DLD1 (cell line): ENCODE measurements around the gene IGHMBP2.

Experiments
- in situ Hi-C: cut with HindIII; loops from 2 replicates; pipeline ENCODE4 v1.10.0; 2017; ENCODE audit warnings: low sequenced_read_pairs

The IGHMBP2 gene

GRCh38 chr11:68889948-68890446 lies 13.7 kb upstream of the IGHMBP2 start:
- in situ Hi-C loops, result no loop called here

GRCh38 chr11:68890490-68891231 lies 13.0 kb upstream of the IGHMBP2 start:
- in situ Hi-C loops, result no loop called here

GRCh38 chr11:68891351-68891948 lies 12.2 kb upstream of the IGHMBP2 start:
- in situ Hi-C loops, result no loop called here

DNA sequence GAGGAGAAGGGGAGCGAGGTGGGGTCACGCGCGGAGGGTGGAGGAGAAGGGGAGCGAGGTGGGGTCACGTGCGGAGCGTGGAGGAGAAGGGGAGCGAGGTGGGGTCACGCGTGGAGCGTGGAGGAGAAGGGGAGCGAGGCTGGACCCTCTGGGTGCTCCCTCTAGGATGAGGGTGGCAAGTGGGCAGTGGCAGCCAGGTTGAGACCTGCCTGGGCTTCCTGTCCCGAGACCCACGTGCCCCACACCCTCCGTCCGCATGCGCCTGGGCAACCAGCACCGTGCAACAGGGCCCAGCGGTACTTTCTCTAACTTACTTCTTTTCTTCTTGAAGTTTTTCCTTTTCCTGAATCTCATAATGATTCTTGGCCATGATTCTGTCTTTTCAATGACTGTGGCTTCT lies 11.1 kb upstream of the IGHMBP2 start:
- in situ Hi-C loops, result no loop called here

GRCh38 chr11:68893282-68893681 lies 10.4 kb upstream of the IGHMBP2 start:
- in situ Hi-C loops, result no loop called here

DNA sequence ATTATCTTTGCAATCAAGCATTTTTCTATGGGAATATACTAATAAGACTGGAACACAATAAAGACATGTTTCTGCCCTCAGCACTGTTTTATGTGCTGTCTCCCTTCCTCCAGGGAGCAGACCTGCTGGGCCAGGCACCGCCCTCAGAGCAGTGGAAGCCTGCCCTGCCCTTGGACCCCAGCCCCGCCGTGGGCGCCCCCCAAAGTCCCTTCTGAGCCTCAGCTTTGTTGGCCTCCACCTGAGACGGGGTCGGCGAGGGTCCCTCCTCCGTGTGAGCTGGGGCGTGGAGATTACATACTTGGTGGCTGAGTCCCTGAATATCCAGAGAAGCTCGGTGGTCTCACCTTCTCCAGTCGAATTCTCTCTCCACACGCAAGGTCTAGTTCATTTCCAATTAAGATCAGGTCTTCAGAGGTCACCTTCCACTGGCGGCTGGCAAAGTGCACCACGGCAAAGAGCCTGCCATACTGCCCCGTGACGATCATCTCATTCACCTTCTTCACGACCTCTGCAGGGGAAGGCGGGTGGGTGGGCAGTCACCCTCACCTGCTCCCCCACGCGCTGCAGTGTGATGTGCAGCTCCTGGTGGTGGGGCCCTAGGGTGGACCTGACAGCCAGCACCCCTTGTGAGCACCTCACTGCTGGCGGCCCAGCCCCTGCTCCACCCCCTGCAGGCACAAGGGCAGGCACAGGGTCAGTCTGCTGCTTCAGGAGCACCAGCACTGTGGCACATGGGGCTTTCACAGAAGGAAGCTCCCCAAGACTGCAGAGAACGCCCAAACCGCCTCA lies 7.3 kb upstream of the IGHMBP2 start:
- in situ Hi-C loops, result no loop called here

GRCh38 chr11:68897441-68897840 lies 6.2 kb upstream of the IGHMBP2 start:
- in situ Hi-C loops, result no loop called here

GRCh38 chr11:68900835-68901381 lies 2.8 kb upstream of the IGHMBP2 start:
- in situ Hi-C loops, result no loop called here

DNA sequence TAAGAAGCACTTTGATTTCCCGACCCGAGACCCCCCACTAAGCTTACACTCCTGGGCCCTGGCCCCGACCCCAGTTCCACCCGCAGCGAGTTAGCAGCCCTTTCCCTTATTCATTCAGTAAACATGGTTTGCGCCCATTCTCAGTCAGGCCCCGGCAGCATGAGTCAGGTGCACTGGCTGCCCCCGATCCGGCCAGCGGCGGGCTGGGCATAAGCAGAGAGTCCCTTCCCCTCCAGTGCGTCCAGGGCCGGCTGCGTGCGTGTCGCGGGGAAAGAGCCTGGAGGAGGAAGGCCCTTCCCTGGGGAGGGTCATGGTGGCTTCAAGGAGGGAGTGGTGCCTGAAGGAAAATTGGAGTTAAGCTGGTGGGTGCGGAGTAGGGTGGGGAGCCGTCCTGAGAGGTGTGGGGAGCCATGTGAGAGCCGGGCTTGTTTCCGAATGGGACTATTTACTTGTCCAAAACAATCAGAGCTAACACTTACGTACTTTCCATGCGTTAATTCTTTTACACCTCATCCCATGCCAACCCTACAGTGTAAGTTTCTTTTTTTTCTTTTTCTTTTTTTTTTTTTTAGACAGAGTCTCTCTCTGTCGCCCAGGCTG lies 657 bp downstream of the IGHMBP2 start:
- in situ Hi-C loops, result no loop called here

- in situ Hi-C loops, result no loop called here
Measured at GRCh38 chr11:68905421-68906360, 2.0 kb downstream of the IGHMBP2 start.

DNA sequence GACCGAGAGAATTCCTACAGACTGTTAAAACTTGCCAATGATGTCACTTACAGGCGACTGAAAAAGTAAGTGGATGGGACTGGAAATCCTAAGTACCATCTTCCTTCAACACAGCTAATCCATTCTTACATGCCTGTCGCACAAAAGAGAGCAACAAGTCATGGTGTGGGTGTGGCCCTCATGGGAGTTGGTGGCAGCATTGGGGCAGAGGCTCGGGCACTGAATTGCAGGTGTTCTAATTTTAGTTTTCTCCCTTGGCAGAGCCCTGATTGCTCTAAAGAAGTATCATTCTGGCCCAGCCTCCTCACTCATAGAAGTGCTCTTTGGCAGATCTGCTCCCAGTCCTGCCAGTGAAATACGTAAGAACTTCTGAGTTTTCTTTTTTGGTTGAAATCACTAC lies 4.6 kb downstream of the IGHMBP2 start:
- in situ Hi-C loops, result no loop called here

DNA sequence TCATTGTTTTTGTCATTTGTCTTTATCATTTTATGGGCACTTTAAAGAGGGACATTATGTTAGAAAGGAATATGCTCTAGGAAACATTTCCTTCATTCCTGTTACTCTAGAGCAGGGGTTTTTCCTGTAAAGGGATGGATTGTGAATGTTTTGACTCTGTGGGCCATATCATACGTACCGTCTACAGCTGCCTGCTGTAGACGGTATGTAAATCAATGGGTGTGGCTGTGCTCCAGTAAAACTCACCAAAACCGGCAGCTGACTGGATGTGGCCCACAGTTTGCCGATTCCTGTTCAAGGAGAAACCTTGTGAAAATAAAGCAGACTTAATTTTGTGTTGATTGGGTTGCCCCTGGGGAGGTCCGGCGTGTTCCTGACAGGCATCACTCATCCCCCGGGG lies 7.3 kb downstream of the IGHMBP2 start:
- in situ Hi-C loops, result no loop called here

- in situ Hi-C loops, result no loop called here
Measured at GRCh38 chr11:68911731-68912130, 8.0 kb downstream of the IGHMBP2 start.

DNA sequence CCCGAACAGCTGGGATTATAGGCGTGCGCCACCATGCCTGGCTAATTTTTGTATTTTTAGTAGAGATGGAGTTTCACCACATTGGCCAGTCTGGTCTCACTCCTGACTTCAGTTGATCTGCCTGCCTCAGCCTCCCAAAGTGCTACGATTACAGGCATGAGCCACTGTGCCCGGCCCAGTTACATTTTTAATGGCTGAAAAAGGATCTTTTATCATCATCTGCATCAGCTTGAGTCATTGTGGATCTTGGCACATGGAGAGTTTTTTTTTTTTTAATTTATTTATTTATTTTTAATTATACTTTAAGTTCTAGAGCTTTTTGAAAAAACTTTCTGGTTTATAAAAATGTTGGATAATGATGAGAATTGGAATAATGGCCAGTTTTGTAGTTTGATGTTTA lies 8.6 kb downstream of the IGHMBP2 start:
- in situ Hi-C loops, result no loop called here

DNA sequence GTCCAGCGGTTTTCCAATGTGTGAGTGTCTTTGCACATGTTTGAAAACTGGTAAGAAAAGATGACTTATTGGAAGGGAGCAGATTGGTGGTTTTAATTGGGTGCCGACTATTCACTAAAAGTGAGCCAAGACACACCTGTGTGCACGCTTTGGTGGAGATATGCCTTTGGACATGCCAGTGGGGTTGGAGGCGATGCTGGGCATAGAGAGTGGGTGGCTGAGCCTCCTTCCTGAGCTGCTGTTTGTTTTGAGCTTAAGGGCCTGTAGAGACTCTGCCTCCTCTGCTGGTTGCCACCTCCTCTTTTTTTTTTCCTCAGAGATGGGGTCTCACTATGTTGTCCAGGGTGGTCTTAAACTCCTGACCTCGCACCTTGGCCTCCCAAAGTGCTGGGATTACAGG lies 9.5 kb downstream of the IGHMBP2 start:
- in situ Hi-C loops, result no loop called here

DNA sequence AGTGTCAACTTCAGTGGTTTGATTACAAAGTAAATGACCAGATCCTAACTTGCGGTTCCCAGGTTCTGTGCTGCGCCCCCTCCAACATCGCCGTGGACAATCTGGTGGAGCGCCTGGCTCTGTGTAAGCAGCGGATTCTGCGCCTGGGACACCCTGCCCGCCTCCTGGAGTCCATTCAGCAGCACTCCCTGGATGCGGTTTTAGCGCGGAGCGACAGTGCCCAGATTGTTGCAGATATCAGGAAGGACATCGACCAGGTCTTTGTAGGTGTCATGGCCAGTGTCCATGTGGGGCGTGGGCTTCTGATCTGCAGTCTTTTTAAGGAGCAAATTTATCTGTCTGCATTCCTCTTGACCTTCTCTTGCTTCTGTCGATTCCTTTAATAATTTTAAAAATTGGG lies 11.1 kb downstream of the IGHMBP2 start:
- in situ Hi-C loops, result no loop called here

DNA sequence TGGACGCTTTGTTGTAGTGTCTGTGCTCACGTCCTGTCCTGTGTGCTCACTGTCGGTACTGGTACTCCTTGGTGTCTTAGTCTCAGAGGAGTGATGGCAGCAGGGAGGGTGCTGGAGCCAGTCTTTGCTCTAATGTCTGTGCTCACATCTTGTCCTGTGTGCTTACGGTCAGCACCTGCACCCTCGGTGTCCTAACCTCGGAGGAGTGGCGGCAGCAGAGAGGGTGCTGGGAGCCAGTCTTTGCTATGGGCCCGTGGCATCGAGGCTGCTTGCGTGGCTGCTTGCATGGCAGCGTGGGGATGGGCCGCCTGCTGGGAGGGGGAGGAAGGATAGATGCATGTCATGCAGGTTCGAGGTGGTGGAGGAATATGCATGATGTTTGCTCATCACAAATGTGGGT lies 12.7 kb downstream of the IGHMBP2 start:
- in situ Hi-C loops, result no loop called here

DNA sequence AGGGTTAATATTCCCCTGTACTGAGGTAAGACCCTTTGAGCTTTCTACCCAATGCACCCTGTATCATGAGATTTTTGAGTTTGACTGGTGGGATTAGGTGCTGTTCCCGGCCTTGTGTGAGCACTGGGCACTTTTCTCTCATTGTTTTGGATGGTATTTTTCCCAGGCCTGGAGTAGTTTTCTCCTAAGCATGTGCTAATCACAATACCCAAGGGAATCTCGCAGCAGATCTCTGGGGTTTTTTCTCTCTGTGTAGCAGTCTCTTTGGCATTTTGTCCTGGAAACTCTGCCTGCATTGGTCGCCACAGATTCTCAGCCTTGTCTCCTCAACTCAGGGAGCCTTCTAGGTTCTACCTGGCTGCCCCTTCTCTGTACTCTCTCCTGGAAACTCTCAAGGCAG lies 19.9 kb downstream of the IGHMBP2 start:
- in situ Hi-C loops, result no loop called here

DNA sequence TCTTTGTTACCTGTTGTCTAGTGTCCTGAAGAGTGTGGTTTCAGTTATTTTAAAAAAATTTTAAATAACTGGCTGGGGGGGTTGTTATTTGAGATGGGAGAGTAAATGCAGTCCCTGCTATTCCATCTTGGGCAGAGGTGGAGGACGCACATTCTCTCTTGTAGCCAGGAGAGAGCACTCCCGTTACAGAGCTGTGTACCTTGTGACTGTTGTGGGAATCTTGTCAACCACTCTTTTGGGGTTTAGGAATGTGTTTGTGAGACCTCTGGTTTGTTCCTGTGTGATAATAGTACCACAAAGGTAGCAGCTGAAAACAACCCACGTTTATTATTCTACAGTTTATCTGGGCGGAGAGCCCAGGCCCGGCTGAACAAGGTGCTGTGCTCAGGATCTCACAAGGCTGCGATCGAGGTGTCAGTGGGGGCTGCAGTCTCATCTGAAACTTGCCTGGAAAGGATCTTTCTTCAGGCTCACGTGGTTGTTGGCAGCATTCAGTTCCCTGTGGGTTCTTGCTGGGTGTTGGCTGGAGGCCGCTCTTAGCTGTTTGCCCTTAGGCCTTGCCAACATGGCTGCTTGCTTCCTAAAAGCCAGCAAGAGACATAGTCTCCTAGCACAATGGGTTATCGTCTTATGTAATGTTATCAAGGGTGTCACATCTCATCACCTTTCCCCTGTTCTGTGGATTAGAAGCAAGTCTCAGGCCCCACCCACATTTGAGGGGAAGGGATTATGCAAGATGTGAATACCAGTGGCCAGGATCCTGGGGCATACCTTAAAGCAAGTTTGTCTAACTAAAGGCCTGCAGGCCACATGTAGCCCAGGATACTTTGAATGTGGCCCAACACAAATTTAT lies 20.6 kb downstream of the IGHMBP2 start:
- in situ Hi-C loops, result no loop called here
